ENCODE measurements around the gene SKI.
"Not testable (repeated sequence)": the region's sequence is repeated elsewhere in the genome, so short reads cannot be mapped to it uniquely, and the experiment has no call there.

The SKI gene

DNA sequence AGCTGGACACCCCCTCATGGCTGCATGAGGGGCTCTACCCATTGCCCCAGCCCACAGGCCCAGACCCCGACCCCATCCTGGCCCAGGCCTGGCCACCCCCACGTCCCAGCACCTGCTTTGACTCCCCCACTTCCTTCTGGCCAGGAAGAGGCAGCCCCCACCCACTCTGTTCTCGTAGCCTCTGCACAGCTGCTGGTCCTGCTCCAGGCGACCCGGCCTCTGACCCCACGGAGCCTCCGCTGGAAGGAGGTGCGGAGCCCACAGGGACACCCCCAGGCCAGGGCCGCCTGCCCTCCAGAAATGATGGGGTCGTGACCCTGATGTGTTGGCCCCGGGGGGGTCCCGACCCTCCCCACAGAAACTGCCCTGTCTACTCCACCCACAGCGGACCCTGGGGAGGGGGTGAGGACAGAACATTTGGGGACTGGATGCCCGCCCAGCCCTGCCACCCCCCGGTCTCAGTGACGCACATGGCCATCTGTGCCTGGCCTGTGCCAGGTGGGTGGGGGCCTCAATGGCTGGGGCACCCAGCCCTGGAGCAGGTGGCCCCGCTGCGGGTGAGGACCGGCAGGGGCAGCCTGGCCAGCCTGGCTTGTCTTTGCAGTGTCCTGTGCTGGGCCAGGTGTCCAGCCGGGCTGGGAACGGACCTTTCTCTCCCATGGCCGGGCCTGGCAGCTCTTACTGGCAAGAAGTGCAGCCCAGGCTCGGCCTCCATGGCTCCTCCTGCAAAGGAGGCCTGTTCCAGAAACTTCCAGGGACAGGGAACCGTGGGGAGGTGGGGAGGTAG is 84.6 kb downstream of the SKI start:
- no peak for DNase-seq

DNA sequence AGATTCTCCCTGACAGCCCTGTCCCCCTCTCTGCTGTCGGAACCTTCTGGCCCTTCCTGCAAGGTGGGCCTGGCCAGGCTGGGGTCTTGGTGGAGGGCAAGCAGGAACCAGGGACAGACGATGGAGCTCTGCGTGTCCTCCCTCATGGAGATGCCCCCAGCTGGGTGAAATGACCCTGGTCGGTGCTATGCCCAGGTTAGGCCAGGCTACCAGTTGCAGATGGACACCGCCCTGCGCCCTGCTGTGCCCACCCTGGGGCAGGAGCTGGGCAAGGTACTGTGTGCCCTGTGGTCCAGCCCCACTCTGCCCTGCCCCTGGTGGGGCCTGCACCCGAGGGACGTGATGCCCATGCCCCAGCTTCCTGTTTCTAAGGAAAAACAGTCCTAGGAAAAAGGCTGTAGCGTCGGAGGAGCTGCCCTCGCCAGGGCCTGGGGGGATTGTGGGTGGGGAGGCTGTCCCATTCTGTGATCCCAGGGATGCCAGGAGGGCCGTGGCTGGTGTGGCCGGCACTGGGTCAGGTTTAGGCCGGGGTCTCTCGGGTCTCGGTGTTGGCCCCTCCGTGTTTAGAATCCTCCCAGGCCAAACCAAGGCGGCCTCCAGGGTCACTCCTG is 85.6 kb downstream of the SKI start:
- no peak for DNase-seq

DNA sequence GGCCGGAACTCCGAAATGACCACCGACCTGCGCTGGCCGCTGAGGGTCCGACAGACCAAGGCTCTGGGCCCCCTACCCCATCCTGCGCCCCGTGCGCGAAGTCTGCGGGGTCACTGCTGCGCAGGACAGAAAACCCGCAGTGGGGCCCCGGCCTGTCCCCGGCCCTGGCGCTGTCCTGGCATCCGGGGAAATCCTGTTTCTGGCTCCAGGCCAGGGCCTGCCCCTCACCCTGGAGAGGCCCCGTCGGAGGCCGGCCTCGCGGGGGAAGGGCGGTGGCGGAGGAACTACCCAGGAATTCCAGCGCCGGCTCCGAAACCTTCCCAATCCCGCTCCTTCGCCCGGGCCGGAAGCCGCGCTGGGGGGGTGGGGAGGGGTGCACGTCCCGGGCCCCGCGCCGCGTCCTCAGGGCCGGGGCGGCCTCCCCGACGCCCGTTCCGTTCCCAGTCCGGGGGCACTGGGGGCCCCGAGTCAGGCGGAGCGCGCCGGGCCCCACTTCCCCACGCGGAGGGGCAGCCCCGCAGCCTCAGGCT is 86.2 kb downstream of the SKI start:
- no peak for DNase-seq

- peak; percentile 16 to 66 (median 61) for DNase-seq
Observed at GRCh38 chr1:2314803-2315673, 86.9 kb downstream of the SKI start.

DNA sequence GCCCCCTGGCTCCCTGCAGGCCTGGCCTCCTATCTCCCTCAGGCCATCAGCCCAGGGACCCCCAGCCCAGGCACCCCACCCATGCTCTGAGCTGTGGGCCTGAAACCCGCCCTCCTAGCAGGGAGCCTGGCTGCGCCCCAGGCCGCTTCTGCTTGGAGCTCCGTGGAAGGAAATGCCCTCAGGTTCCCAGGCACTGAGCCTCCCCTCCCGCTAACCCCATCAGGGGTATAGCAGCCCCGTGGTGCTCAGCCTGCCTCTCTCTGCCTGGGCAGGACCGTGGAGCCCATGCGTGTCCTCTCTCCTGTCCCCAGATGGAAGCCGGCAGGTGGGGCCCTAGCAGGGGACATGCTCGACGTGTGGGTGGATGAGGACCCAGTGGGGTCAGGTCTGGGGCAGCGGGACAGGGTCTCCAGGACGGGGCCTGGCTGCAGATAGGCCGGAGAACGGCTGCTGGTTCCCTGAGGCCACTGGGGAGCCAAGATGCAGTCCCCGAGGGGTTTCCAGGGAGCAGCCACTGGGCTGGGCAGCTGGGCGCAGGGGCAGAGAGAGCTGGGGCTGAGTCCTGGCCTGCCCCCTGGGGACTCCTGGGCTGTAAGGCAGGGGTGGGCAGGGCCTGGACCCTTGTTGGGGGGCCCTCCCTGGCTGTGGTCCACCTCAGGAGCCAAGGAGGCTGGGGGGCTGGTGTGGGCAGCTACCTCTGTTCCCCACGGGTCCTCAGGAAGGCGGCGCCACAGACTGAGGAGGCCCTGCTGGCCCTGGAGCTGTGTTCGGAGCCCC is 87.7 kb downstream of the SKI start:
- DNase-seq = no peak

GRCh38 chr1:2316451-2316961 is 88.4 kb downstream of the SKI start:
- no peak for DNase-seq

GRCh38 chr1:2317230-2318065 is 89.3 kb downstream of the SKI start:
- DNase-seq = no peak

DNA sequence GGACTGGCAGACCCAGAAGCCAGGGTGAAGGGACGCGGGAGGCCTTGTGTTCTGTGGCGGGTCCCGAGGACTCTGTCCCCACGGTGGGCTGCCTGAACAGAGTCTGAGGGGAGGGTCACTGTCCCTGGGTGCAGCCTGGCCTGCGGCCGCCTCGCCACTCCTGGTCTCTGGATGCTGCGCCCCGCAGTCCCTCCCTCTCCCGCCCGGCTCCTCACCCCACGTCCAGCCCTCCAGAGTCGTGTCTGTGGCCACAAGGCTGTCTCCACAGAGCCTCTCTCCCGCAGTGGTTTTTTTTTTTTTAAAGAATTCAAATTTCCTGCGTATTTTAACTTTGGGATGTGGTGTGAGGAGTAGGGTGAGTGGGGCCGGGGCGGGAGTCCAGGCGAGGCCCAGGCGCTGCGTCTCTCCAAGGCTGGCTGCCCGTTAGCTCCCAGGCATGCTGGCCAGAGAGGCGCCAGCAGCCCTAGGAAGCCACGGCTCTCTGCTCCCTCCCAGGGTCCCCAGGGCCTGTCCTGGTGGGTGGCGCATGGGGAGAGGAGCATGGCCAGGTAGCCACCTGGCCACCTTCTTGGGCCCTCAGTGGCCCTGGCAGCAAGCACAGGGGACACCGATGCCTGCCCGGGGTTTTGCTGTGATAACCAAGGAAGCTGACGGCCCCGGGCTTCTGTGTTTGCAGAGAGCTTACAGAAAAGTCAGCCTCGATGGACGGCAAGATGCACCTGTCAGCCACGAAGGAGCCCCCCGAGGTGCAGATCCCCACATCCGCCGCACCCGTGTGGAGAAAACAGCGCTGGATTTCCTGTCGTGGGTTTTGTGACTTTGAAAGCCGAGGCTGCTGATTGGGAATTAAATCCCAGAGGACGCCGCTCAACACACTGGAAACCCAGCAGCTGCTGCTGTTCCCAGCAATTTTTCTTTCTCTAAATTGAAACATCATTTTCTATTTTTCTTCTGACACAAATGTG is 90.5 kb downstream of the SKI start:
- DNase-seq = no peak

GRCh38 chr1:2319291-2319690 is 91.2 kb downstream of the SKI start:
- no peak for DNase-seq

- DNase-seq = no peak
Observed at GRCh38 chr1:2320006-2320405, 91.9 kb downstream of the SKI start.

- no peak for DNase-seq
Observed at GRCh38 chr1:2320760-2321667, 92.9 kb downstream of the SKI start.

DNA sequence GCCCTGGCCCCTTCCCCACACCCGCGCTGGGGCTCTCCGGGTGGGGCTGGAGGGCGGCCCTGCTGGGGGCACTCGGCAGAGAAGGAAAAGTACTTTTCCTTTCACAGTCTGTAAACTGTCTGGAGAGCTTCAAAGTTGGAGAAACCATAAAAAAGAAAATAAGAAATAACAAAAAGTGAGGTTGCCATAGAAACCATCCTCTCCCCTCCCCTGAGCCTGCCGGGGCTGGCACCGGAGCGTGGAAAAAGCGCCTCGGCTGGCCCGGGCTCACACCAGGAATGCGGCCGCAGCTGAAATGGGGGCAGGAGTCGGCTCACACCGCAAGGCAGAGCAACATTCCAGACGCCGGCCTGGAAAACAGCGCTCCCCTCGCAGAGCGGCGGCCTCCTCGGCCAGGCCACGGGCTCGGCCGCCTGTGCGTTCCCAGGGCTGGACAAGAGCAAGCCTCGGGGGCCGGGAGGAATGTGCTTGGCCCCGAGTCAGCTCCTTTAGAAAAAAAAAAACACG is 94.0 kb downstream of the SKI start:
- no peak for DNase-seq

- no peak for DNase-seq
Observed at GRCh38 chr1:2322581-2323211, 94.6 kb downstream of the SKI start.

- DNase-seq = no peak
Observed at GRCh38 chr1:2323451-2323974, 95.4 kb downstream of the SKI start.

GRCh38 chr1:2324553-2325366 is 96.6 kb downstream of the SKI start:
- no peak for DNase-seq

DNA sequence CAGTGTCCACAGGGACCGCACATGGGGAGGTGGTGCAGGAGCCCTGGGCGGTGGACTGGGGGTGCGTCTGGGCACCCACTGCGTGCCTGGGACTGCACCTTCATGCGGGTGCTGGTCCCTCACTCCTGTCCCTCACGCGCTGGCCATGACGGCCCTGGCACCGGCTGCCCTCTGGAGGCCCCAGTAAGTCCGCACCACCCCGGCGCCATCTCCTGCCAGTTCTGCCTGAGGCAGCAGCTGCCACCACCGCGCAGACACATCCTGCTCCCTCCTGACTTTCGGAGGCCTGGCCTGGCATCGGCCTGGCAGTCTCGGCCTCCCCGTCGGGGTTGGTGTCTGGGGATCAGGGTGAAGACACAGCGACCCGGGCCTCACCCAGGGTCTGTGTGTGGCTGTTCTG is 98.4 kb downstream of the SKI start:
- DNase-seq = no peak

DNA sequence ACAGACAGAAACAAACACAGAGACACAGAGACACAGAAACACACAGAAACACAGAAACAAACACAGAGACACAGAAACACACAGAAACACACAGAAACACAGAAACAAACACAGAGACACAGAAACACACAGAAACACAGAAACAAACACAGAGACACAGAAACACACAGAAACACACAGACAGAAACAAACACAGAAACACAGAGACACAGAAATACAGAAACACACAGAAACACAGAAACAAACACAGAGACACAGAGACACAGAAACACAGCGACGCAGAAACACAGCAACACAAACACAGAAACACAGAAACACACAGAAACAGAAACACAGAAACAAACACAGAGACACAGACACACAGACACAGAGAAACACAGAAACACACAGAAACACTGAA is 99.0 kb downstream of the SKI start:
- not testable (repeated sequence) for DNase-seq

Data from T-helper 2 cell (primary cell).